Ovary (tissue), 3 donors: ENCODE data around the gene ZSWIM8.

ENCODE experiments used
- CTCF ChIP-seq, 3 donors: fragments of 450-650 bp in 2 of 3; fragments of 200-600 bp in 1 of 3; IDR thresholded peaks; one replicate each; pipeline versions ENCODE4 v1.5.1 to v1.8.0; 2016 to 2022; ENCODE audit warnings: antibody characterized with exemption in 3 of 3, mild to moderate bottlenecking in 1 of 3
- EP300 ChIP-seq: sonication (generic); formaldehyde crosslinking; IDR thresholded peaks from one replicate; pipeline ENCODE4 v1.6.1; 2017; ENCODE audit warnings: antibody characterized with exemption
- POLR2A ChIP-seq: fragments of 450-650 bp; IDR thresholded peaks from one replicate; pipeline ENCODE4 v1.6.1; 2017; ENCODE audit warnings: antibody characterized with exemption, mild to moderate bottlenecking, moderate library complexity
- donor health status: DM: no; HTN: no; CAD: no.

DNA sequence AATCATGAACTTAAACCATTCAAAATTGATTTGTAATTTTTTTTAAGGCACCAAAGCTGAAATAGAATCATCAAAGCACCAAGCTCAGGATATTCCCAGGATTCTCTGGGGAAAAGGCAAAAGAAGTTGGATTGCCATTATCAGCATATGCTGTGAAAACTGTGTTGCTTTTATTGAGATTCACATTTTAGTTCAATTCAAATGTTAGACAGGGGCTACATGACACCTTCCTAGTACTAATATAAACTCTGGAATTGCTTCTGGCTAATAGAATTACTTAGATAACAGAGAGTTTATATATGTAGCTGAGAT, 30.3 kb downstream of the ZSWIM8 start:
- no peak for TF ChIP-seq CTCF (IDR thresholded peaks at IDR 0.05)
- TF ChIP-seq EP300: no peak
- TF ChIP-seq POLR2A: no peak
